ENCODE data around the gene SH3PXD2A. TPM values are rescaled to one million over a fixed set of nuclear protein-coding genes. Genes with fewer than 3 reads are reported as not detected.

SH3PXD2A gene
- total and polyA plus RNA-seq, 10 of the 15 experiments (the other 5 are each of a cell fraction or from before 2014, with no cell fraction given), result 0.63 to 14.0 (median 4.4) TPM

DNA sequence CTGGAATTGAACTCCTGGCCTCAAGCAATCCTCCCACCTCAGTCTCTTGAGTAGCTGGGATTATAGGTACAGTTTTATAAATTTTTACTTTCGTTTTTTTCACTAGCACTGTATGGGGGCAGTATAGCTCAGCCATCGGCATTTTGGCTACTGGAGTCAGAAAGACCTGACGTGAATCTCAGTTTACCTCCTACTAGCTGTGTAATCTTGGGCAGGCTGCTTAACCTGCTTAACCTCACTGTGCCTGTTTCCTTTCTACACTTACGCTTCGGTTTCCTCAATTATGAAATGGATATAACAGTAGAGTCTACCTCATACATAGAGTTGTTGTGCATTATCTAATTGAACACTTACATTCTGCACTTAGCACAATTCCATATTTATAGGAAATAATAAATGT is 45.9 kb upstream of the SH3PXD2A start:
- intact Hi-C loops (cut with micrococcal nuclease; ENCODE audit: unreplicated experiment) (loop anchor here (10.0 kb wide), 1 partner anchor 364 kb away; the partner anchor contains the start of gene GSTO2), in situ Hi-C loops (cut with MboI) (no loop called here)
- no peak overlapping the region for H3K27ac ChIP-seq (ENCODE audit: control insufficient read depth, insufficient read depth)
- ChIA-PET POLR2A (interaction anchor here (1.3 kb wide), 1 partner anchor 15 kb away, joined by 3 read pairs; no protein-coding TSS in a partner anchor), SMC1A (ENCODE audit: uncharacterized antibody, unreplicated experiment) (interaction anchor here (0.7 to 2.1 kb wide), 5 partner anchors 9 to 109 kb away, joined by 3 to 7 read pairs (median 5); no protein-coding TSS in a partner anchor), RAD21 (ENCODE audit: unreplicated experiment) (interaction anchor here (1.5 kb wide), 1 partner anchor 14 kb away, joined by 3 read pairs; no protein-coding TSS in a partner anchor), CTCF (interaction anchor here (0.6 to 1.7 kb wide), 9 partner anchors 11 to 222 kb away, joined by 3 to 5 read pairs (median 3); no protein-coding TSS in a partner anchor)
- no peaks in the 10 kb centered on the region for H3K27me3 ChIP-seq (replicated peaks in 1 of 2; ENCODE audit: control insufficient read depth in 2 of 2, insufficient read depth in 2 of 2, low read length in 1 of 2)
- peaks cover 7 to 16% of the 10 kb centered on the region in 2 experiments; a peak in 2 of 4 replicates for H3K36me3 ChIP-seq (ENCODE audit: control insufficient read depth in 2 of 2, insufficient read depth in 2 of 2, low read length in 1 of 2)
- no peak overlapping the region for H3K9ac ChIP-seq (ENCODE audit: control insufficient read depth, insufficient read depth, low read length)
- no peaks in the 10 kb centered on the region for H3K79me2 ChIP-seq (ENCODE audit: control insufficient read depth, insufficient read depth, low read length)
- no TSS peak for BruUV-seq (replicated peaks)
- DNase-seq (ENCODE audit: low read depth, low spot score) (no peak), ATAC-seq (no peak), FAIRE-seq (no peak)
- no peak overlapping the region for H3K4me2 ChIP-seq (ENCODE audit: control insufficient read depth, insufficient read depth)
- no peak for TF ChIP-seq CBFB (IDR thresholded peaks at IDR 0.05; ENCODE audit: low read depth)
- no peak for TF ChIP-seq HDAC6 (IDR thresholded peaks at IDR 0.05; ENCODE audit: unreplicated experiment)
- TF ChIP-seq PML (IDR thresholded peaks at IDR 0.05; ENCODE audit: low read length), result no peak
- no peak for TF ChIP-seq TARDBP (IDR thresholded peaks at IDR 0.05; ENCODE audit: borderline replicate concordance)
- no peak for TF ChIP-seq MYB (IDR thresholded peaks at IDR 0.05; ENCODE audit: borderline replicate concordance, low read depth, low read length)
- no peak for TF ChIP-seq EED (IDR thresholded peaks at IDR 0.05; ENCODE audit: low read depth)
- TF ChIP-seq, protein P1, sequence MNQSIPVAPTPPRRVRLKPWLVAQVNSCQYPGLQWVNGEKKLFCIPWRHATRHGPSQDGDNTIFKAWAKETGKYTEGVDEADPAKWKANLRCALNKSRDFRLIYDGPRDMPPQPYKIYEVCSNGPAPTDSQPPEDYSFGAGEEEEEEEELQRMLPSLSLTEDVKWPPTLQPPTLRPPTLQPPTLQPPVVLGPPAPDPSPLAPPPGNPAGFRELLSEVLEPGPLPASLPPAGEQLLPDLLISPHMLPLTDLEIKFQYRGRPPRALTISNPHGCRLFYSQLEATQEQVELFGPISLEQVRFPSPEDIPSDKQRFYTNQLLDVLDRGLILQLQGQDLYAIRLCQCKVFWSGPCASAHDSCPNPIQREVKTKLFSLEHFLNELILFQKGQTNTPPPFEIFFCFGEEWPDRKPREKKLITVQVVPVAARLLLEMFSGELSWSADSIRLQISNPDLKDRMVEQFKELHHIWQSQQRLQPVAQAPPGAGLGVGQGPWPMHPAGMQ (IDR thresholded peaks at IDR 0.05; ENCODE audit: borderline replicate concordance), result no peak
- no peak for TF ChIP-seq BHLHE40 (IDR thresholded peaks at IDR 0.05; ENCODE audit: borderline replicate concordance in 1 of 2, low read depth in 2 of 2, low read length in 1 of 2)
- TF ChIP-seq ESRRA (IDR thresholded peaks at IDR 0.05; ENCODE audit: low read length), result no peak
- no peak for TF ChIP-seq POLR2A (IDR thresholded peaks at IDR 0.05; ENCODE audit: low read depth, low read length)
- TF ChIP-seq RB1 (IDR thresholded peaks at IDR 0.05; ENCODE audit: borderline replicate concordance), result no peak
- TF ChIP-seq YY1 (IDR thresholded peaks at IDR 0.05; ENCODE audit: low read depth, low read length), result no peak
- TF ChIP-seq, protein P2, sequence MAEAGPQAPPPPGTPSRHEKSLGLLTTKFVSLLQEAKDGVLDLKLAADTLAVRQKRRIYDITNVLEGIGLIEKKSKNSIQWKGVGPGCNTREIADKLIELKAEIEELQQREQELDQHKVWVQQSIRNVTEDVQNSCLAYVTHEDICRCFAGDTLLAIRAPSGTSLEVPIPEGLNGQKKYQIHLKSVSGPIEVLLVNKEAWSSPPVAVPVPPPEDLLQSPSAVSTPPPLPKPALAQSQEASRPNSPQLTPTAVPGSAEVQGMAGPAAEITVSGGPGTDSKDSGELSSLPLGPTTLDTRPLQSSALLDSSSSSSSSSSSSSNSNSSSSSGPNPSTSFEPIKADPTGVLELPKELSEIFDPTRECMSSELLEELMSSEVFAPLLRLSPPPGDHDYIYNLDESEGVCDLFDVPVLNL (IDR thresholded peaks at IDR 0.05; ENCODE audit: low read depth, low read length), result no peak
- no peak for TF ChIP-seq TCF12 (IDR thresholded peaks at IDR 0.05; ENCODE audit: low read depth, low read length)
- H2AFZ ChIP-seq (ENCODE audit: control insufficient read depth, low read depth, low read length), result no peak overlapping the region
- H3K9me3 ChIP-seq (replicated peaks; ENCODE audit: control insufficient read depth, insufficient read depth, low read length), result no peaks in the 10 kb centered on the region
- H3K4me1 ChIP-seq (ENCODE audit: control insufficient read depth, insufficient read depth, low read length), result no peaks in the 10 kb centered on the region
- no peak overlapping the region for H3K4me3 ChIP-seq
- 87% methylated on average over 5 of the region's 5 CpGs for WGBS (ENCODE audit: insufficient coverage, insufficient replicate concordance, low lambda C conversion rate, missing lambda C conversion rate)
- no peaks in the 10 kb centered on the region for H4K20me1 ChIP-seq (ENCODE audit: control insufficient read depth, insufficient read depth)

Measured in GM12878 (cell line).